Astrocyte (in vitro differentiated cells and primary cell): Measurements from ENCODE around the gene FBXL13. TPM values are rescaled to one million over a fixed set of nuclear protein-coding genes. Genes with fewer than 3 reads are reported as not detected.
"Not testable (repeated sequence)": the region's sequence is repeated elsewhere in the genome, so short reads cannot be mapped to it uniquely, and the experiment has no call there.

Experiments used
- DNase-seq: peaks from one replicate; pipeline ENCODE4 v3.0.0-alpha.2; 2010; ENCODE audit warnings: low read depth
- FAIRE-seq: peaks from 2 replicates; lab custom pipeline; 2011; peaks lifted over from hg19 to GRCh38; lab: Jason Lieb, UNC
- H2AFZ ChIP-seq: 2 replicates; pipeline ENCODE4 v1.6.0; 2012; ENCODE audit warnings: low read depth, low read length, inconsistent platforms
- H3K27ac ChIP-seq: 2 replicates; pipeline ENCODE4 v1.5.1; 2011; ENCODE audit warnings: low read depth, low read length, inconsistent platforms
- H3K27me3 ChIP-seq: 2 replicates; pipeline ENCODE4 v1.6.0; 2011; ENCODE audit warnings: low read length, inconsistent platforms; ENCODE audit not compliant: insufficient read depth
- H3K36me3 ChIP-seq: 2 replicates; pipeline ENCODE4 v1.5.1; 2011; ENCODE audit warnings: low read length, inconsistent platforms; ENCODE audit not compliant: insufficient read depth
- H3K4me1 ChIP-seq: 2 replicates; pipeline ENCODE4 v1.5.1; 2011; ENCODE audit warnings: low read length, inconsistent platforms; ENCODE audit not compliant: insufficient read depth
- H3K4me2 ChIP-seq: 2 replicates; pipeline ENCODE4 v1.6.0; 2012; ENCODE audit warnings: low read length, inconsistent platforms
- H3K4me3 ChIP-seq: 2 replicates; pipeline ENCODE4 v1.5.1; 2011; ENCODE audit warnings: low read depth, mild to moderate bottlenecking, low read length, inconsistent platforms; ENCODE audit not compliant: insufficient read depth
- H3K79me2 ChIP-seq: 2 replicates; pipeline ENCODE4 v1.6.0; 2012; ENCODE audit warnings: mild to moderate bottlenecking, low read length, inconsistent platforms; ENCODE audit not compliant: insufficient read depth
- H3K9ac ChIP-seq: 2 replicates; pipeline ENCODE4 v1.6.0; 2012; ENCODE audit warnings: mild to moderate bottlenecking, low read length, inconsistent platforms
- H3K9me3 ChIP-seq: 2 replicates; pipeline ENCODE4 v1.5.1; 2012; ENCODE audit warnings: low read depth, mild to moderate bottlenecking, low read length, inconsistent platforms; ENCODE audit not compliant: insufficient read depth
- H4K20me1 ChIP-seq: 2 replicates; pipeline ENCODE4 v1.6.0; 2012; ENCODE audit warnings: low read length, inconsistent platforms; ENCODE audit not compliant: insufficient read depth
- H3K27ac Mint-ChIP-seq: one replicate; pipeline ENCODE4 v1.8.0; 2021; ENCODE audit warnings: mild to moderate bottlenecking, mixed read lengths; ENCODE audit not compliant: unreplicated experiment
- H3K27me3 Mint-ChIP-seq: one replicate; pipeline ENCODE4 v1.8.0; 2021; ENCODE audit warnings: low read depth, mixed read lengths; ENCODE audit not compliant: unreplicated experiment
- H3K36me3 Mint-ChIP-seq: one replicate; pipeline ENCODE4 v1.8.0; 2021; ENCODE audit warnings: low read depth, mixed read lengths; ENCODE audit not compliant: unreplicated experiment
- H3K4me1 Mint-ChIP-seq: one replicate; pipeline ENCODE4 v1.8.0; 2021; ENCODE audit warnings: low read depth, mixed read lengths; ENCODE audit not compliant: unreplicated experiment
- H3K4me3 Mint-ChIP-seq: one replicate; pipeline ENCODE4 v1.8.0; 2021; ENCODE audit warnings: mild to moderate bottlenecking, moderate library complexity, mixed read lengths; ENCODE audit not compliant: unreplicated experiment
- H3K9me3 Mint-ChIP-seq: one replicate; pipeline ENCODE4 v1.8.0; 2021; ENCODE audit warnings: mild to moderate bottlenecking, mixed read lengths; ENCODE audit not compliant: unreplicated experiment
- EZH2 ChIP-seq: IDR thresholded peaks from 2 replicates; pipeline ENCODE4 v1.6.1; 2012; ENCODE audit warnings: mild to moderate bottlenecking, low read length, inconsistent platforms; ENCODE audit not compliant: insufficient read depth
- total RNA-seq: library from RNA; stranded (reverse); gene quantifications from 2 replicates; pipeline ENCODE4 v1.2.1, GENCODE V29; 2021
- TF ChIP-seq, protein P1 (sequence below): IDR thresholded peaks from 2 replicates; pipeline ENCODE4 v1.5.1; 2011; ENCODE audit warnings: low read depth, mild to moderate bottlenecking, inconsistent platforms, low read length, moderate library complexity; ENCODE audit not compliant: insufficient read depth

FBXL13 gene
- total RNA-seq, 1 donor from 2014 or later: 1.2 TPM

DNA sequence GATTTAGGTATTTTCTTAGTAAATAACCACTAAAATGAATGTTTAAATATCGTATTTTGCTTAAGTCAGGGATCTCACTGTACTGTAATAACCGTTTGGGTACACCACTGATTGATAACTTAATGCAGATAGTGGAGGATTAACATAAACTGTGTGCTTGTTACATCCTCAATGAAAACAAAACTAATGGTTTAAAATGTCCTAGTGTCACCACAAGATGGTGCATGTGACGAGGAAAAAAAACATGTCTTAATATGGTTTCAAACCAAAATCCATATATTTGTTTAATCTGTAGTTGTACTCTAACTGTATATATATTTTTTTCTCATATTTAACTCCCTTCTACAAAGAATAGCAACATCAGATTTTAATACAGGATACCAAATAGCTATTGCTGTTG lies 19.5 kb upstream of the FBXL13 start:
- H3K4me2 ChIP-seq: no peak overlapping the region
- Mint-ChIP-seq H3K4me3 (no peak overlapping the region), H3K36me3 (peaks cover 2% of the 10 kb centered on the region), H3K9me3 (no peaks in the 10 kb centered on the region), H3K27me3 (no peaks in the 10 kb centered on the region), H3K27ac (no peak overlapping the region), H3K4me1 (peaks cover 2% of the 10 kb centered on the region)
- H3K4me3 ChIP-seq: no peak overlapping the region
- H3K36me3 ChIP-seq: peaks cover 19% of the 10 kb centered on the region
- no peak for FAIRE-seq
- no peak overlapping the region for H3K9ac ChIP-seq
- no peaks in the 10 kb centered on the region for H3K9me3 ChIP-seq
- no peaks in the 10 kb centered on the region for H3K27me3 ChIP-seq
- TF ChIP-seq EZH2: no peak
- TF ChIP-seq, protein P1, sequence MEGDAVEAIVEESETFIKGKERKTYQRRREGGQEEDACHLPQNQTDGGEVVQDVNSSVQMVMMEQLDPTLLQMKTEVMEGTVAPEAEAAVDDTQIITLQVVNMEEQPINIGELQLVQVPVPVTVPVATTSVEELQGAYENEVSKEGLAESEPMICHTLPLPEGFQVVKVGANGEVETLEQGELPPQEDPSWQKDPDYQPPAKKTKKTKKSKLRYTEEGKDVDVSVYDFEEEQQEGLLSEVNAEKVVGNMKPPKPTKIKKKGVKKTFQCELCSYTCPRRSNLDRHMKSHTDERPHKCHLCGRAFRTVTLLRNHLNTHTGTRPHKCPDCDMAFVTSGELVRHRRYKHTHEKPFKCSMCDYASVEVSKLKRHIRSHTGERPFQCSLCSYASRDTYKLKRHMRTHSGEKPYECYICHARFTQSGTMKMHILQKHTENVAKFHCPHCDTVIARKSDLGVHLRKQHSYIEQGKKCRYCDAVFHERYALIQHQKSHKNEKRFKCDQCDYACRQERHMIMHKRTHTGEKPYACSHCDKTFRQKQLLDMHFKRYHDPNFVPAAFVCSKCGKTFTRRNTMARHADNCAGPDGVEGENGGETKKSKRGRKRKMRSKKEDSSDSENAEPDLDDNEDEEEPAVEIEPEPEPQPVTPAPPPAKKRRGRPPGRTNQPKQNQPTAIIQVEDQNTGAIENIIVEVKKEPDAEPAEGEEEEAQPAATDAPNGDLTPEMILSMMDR: no peak
- H3K27ac ChIP-seq: no peak overlapping the region
- DNase-seq: no peak
- H3K4me1 ChIP-seq: no peaks in the 10 kb centered on the region
- no peaks in the 10 kb centered on the region for H3K79me2 ChIP-seq
- no peaks in the 10 kb centered on the region for H4K20me1 ChIP-seq
- H2AFZ ChIP-seq: no peak overlapping the region

DNA sequence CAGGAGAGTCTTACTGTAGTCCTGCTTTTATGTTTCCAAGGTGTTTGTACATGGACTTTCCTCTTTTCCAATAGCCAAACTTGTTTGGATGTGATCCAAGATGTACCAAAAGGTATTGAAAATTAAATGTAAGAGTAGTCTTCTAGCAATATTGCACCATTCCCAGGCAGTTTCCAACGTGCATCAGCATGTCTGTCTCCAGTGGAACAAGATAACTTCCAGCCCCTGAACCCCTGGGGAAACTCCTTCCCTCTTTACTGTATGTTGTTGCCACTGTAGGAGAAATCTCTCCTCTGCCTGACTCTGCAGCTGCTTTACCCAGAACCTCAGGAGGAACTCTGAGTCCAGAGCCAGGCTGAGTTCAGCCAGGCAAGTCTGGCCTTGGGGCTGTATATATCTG lies 18.8 kb upstream of the FBXL13 start:
- DNase-seq: no peak

DNA sequence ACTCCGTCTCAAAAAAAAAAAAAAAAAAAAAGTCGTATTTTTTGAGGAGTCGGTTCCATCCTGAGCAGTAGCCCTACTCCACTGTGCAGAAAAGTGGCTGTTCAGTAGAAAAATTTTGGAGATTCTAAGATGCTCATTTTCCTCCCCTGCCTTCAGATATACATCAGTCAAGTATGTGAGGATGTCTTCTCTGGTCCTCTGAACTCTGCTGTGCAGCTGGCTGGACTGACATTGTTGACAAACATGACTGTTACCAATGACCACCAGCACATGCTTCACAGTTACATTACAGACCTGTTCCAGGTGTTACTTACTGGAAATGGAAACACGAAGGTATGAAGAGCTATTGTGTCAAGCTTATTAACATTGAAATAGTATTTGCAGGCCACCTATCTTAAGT lies 17.7 kb upstream of the FBXL13 start:
- DNase-seq, H3K9me3 ChIP-seq, H3K79me2 ChIP-seq, H3K9me3 Mint-ChIP-seq, H3K36me3 Mint-ChIP-seq, H3K27me3 Mint-ChIP-seq, H3K9ac ChIP-seq, H3K4me2 ChIP-seq, H3K4me1 ChIP-seq, H3K4me3 Mint-ChIP-seq, H3K27ac ChIP-seq, H3K4me3 ChIP-seq, H3K27ac Mint-ChIP-seq, H3K4me1 Mint-ChIP-seq, FAIRE-seq, H2AFZ ChIP-seq, H4K20me1 ChIP-seq, H3K27me3 ChIP-seq: not testable (repeated sequence)
- H3K36me3 ChIP-seq: peaks cover 18% of the 10 kb centered on the region

More for the DNA sequence above, 18.8 kb upstream of the FBXL13 start:
- Histone ChIP-seq H3K4me3 (no peak overlapping the region), H4K20me1 (no peaks in the 10 kb centered on the region), H3K9me3 (no peaks in the 10 kb centered on the region), H3K4me1 (no peaks in the 10 kb centered on the region), H3K9ac (no peak overlapping the region), H3K27ac (no peak overlapping the region), H3K27me3 (no peaks in the 10 kb centered on the region), H3K79me2 (no peaks in the 10 kb centered on the region), H2AFZ (no peak overlapping the region), H3K36me3 (peaks cover 23% of the 10 kb centered on the region), H3K4me2 (no peak overlapping the region)
- H3K27me3 Mint-ChIP-seq: no peaks in the 10 kb centered on the region
- no peak overlapping the region for H3K4me3 Mint-ChIP-seq
- H3K9me3 Mint-ChIP-seq: no peaks in the 10 kb centered on the region
- peaks cover 4% of the 10 kb centered on the region for H3K36me3 Mint-ChIP-seq
- TF ChIP-seq EZH2: no peak
- TF ChIP-seq, protein P1: no peak
- no peak overlapping the region for H3K27ac Mint-ChIP-seq
- no peak for FAIRE-seq
- peaks cover 2% of the 10 kb centered on the region for H3K4me1 Mint-ChIP-seq
